HG03442 (cell line): ENCODE results near the gene MVB12A.

Experiments
- ATAC-seq: cut with Tn5 transposase; IDR thresholded peaks from one replicate; pipeline ENCODE4 v1.9.1; 2021; ENCODE audit warnings: mild to moderate bottlenecking, moderate library complexity; ENCODE audit not compliant: unreplicated experiment

MVB12A gene

DNA sequence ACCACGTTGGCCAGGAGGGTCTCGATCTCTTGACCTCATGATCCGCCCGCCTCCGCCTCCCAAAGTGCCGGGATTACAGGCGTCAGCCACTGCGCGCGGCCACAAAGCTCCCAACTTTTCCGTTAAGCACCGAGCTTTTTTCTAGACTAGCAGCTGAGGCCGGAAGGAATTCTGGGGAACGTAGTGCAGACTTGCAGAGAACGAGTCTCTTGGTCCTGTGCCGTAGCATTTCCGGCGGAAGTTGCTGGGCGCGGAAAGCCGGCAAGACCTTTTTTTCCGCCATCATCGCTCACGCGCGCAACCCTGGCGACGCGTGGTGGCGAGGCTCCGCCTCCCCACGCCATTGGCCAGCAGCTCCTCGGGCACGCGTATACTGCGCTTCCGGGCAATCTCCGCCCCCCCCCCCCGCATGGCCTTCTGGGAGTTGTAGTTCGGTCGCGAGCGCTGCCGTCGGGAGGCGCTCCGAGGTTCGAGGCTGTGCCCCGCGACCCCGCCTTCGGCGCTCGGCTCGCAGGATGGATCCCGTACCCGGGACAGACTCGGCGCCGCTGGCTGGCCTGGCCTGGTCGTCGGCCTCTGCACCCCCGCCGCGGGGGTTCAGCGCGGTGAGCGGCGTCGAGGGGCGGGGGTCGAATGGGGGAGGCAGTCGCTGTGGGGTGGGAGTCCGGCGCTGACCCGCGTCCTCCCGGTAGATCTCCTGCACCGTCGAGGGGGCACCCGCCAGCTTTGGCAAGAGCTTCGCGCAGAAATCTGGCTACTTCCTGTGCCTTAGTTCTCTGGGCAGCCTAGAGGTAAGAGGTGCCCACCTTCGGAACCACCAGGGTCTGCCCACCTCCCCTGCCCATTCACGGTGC is at the start of gene MVB12A:
Gene MVB12A, plus strand, starts transcription at position 427 of the 854 bp plus-strand sequence. Its CDS starts 89 bp downstream, at position 516.
- peak; percentile 86 for ATAC-seq

DNA sequence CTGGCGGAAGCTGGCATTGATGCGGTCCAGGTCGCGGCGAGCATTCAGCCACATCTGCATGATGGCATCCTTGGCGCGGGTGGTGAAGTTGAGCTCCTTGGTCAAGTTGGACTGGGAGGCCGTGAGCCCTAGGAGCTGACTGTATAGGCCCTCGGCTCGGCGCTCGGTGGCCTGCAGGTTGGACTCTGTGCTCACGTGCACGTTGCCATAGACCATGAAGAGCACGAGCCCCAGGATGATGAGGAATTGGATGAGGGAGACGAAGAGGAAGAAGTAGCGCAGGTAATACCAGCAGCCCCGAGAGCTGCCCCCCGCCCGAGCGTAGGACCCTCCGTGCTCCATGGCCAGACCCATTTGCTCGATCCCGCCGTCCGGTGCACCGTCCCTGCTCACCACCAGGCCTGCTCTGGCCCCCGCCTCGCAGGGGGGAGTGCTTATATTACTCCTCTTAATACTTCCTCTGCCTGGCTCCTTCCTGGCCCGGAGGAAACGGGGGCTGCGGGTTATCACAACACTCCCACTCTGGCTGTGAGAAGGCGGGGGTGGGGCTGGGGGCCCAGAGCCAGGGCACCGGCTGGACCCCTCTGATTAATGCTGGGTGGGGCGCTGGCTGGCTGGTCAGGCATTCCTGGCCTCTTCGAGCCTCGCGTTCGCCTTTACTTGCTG is 42.8 kb upstream of the MVB12A start, which contains the start of gene PLVAP:
Gene PLVAP, minus strand, starts transcription at position 408 of the 666 bp plus-strand sequence. Its CDS starts 54 bp downstream, at position 354.
- no peak for ATAC-seq

DNA sequence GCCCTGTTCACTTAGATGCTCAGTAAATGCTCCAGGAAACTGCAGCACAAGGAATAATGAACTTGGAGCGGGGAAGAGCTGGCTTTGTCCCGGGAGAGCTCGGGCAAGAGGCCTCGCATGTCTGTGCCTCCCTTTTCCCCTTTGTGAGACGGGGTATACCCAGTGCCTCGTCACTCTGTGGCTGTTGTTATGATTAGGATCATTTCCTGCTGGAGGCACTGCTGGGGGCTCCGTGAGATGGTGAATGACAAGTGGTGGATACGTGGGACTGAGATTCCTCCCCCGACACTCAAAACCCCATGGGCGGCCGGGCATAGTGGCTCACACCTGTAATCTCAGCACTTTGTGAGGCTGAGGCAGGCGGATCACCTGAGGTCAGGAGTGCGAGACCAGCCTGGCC is 41.6 kb upstream of the MVB12A start:
- ATAC-seq = no peak

DNA sequence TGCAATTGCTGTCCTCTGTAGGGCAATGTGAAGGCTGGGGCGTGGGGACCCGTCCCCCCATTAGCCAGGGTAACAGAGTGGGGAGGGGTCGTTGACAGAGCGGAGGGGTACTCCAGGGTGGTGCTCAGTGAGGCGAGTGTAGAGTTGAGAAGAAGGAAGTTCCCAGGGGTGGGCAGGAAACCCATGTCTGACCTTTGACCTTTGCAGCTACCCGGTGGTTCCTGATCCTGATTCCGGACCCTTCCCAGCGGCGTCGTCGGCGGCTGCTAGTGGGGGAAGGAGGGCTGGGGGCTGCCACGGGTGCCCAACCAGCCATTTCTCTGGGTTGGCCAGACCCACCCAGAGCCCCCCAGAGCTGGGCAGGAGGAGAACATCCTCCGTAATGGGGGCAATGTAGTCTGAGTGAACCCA is 40.6 kb upstream of the MVB12A start:
- ATAC-seq = no peak

DNA sequence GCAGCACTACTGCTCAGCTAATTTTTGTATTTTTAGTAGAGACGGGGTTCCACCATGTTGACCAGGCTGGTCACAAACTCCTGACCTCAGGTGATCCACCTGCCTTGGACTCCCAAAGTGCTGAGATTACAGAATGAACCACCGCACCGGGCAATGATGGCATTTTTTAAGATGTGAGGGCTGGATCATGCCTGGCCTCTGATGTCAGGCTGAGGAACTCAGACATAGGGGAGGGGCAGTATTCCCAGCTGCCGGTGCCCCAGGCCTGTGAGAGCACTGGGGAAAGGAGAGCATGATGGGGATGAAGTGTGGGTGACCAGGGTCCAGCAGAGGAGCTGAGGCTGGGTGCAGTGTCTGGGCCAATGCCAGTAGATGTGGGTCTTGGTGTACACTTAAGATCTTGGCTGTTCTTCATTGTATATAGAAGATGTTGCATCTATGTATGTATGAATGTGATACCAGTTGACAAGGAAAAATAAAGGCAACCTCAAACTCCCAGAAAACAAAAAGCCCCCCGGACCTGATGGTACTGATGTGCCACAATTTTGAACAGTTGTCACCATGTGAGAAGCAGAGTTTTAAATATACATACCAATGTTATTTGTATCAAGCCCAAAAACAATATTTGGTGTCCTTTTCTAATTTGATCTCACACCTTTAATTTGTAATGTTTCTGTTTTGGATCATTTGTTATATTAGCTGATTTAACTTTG is 39.3 kb upstream of the MVB12A start:
- ATAC-seq = no peak

DNA sequence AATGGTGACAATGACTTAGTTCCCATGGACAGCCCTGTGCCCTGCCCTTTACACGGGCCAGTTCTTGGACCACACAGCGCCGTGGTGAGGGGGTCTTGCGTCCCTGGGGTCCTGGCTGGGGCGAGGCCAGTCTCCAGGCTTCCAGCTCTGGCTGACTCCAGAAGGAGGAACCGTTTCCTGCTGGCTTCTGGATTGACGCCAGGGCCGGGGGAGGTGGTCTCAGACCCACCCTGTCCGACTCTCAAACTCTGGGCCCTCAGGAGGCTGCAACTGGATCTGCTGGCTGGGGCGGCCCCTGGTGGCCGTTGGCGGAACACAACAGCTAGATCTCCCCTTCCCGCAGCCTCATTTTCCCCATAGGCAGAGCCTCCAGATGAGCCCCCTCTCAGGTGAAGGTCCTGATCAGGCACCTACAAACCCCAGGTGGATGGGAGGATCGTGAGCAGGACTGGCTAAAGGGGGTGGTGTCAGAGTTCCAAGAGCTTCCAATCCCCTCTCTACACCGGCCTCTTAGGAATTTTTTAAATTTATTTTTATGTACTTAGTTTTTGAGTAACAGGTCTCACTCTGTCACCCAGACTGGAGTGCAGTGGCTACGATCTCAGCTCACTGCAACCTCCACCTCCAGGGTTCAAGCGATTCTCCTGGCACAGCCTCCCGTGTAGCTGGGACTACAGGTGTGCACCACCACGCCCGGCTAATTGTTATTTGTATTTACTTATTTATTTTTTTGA is 33.8 kb upstream of the MVB12A start:
- no peak for ATAC-seq

DNA sequence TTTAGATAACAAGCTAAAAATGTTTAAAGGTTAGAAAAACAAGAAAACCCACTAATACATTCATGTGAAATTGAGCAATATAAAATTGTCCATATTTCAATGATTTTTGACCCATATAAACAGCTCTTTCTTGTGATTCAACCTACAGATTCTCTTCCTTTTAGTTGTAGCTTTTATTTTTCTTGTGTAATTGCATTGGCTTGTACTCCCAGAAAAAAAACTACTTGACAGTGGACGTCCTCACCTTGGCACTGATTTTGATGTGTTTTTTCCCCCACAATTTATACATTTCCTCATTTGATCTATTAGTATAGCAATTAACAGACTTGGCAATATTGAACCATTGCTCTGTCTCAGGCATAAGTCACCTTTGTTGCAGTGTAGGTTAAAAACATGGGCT is 30.6 kb upstream of the MVB12A start:
- ATAC-seq = no peak

DNA sequence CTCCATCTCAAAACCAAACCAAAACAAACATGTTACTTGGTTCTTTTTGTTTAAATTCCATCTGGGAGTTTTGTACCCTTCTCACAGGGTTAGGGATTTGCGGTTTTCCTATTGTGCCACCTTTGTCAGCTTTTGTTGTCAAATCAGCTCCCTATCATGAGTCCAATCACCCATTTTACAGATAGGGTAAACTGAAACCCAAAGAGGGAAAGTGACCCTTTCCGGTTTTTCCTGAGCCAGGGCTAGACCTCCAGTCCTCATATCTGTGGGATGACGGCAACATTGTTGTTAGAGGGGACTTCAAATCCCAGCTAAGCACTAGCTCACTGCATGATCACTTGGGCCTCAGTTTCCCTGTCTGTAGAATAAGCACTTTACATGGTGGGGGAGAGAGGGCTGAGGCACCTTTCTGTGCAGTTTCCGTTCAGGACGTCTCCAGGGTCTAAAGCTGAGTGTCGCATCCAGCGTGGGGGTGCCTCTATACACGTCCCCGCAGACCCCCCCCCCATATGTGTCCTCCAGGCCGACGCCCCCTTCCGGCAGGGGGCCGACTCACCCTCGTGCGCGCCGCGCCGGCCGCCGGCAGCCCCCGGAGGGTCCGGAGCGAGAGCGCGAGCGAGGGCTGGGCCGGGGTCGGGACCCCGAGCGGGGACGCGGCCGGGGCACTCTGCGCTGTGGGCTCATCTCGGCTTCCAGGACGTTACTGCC is 29.7 kb upstream of the MVB12A start:
- ATAC-seq = no peak

DNA sequence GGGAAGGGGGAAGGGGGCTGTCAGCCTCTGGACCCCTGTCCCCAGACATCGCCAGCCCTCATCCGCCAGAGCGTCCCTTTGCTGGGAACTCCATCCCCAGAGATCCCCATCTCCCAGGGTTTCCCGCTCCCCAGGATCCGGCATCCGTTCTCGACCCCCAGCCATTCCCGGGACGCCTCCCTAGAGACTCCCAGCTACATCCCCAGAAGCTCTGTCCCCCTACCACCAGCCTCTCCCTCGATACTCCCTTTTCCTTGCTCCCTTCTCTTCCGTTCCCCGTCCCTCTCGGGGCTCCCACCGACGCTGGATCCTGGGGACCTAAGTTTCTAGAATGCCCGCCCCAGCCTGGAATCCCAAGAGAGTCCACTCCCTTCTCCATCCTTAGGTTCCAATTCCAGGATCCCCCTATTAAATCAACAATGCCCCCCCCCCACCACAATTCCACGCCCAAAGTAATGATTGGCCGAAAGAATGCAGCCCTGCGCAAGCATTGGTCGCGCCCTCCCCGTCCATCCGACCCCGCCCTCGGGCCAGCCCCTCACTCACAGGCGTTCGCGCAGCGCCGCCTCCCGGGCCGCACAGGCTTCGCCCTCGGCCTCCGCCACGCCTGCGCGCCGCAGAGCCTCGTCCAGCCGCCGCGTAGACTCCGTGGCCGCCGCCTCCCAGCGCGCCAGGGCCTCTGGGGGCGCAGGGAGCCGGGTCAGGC is 29.0 kb upstream of the MVB12A start:
- ATAC-seq = peak; percentile 93

DNA sequence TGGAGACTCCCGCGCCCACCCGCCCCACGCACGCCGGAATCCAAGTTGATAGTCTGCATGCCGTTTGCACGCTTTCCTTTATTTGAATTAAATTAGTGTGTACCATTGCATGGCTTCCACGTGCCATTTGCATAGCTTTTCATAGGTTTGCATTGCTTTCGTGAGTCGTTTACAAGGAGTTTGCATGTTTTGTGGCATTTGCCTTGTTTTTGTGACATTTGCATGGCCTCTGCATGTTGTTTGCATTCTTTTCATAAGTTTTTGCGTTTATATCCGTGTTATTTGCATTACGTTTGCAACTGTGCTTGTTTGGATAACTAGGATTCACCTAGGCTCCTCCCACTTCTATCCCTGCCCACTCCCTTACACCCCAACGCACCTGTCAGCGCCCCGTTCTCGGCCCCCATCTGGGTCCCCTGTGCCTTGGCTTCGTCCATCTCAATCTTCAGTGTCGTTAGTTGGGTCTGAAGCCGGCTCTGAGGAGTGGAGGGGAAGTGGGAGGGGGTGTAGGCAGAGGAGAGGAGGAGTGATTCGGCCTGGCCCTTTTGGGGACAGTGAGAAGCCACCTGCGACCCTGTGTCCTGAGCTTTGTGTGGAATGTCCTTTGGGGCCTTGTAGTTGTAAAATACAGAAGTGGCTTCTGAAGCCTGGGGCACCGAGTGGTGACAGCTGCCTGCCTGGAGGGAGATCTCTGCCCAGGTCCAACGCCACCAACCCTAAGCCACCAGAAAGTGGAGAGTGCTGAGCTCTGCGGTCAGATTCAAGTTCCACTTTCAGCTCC is 28.3 kb upstream of the MVB12A start:
- no peak for ATAC-seq

DNA sequence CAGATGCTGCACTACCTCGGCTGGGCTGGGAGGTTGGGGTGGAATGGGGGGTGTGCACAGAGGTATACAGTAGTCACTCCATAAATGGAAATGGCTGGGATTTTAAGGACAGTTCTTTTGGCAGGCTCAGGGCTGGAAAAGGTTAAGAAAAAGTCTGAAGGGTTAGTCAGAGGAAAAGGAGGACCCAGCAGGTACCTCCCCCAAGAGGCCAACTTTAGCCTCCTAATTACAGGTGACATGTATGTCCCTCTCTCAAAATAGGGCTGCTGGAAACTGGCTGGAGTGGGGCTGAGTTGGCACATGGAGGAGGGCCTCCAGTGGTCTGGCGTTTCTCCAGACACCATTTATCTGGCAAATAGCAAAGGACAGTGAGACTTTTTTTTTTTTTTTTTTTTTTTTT is 26.8 kb upstream of the MVB12A start:
- ATAC-seq = no peak

DNA sequence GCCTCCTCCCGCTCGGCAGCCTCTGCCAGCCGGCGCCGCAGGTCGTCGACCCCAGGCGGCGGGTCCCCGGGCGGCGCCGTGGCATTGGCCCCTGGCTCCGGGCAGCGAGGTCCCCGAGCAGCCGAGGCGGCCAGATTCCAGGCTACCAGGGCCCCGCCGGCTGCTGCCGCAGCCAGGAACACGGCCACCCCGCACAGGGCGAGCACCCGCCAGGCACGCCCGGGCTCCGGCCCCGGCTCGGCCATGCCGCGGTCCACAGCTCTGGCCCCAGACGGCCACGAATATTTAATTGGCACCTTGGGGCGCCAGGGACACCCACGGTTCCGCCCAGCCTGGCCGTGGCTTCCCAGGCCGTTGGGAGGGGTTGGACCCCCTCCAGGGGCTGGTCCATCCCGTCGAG is 25.9 kb upstream of the MVB12A start, which contains the start of gene CCDC194:
Gene CCDC194, minus strand, starts transcription at position 283 of the 400 bp plus-strand sequence. Its CDS starts 38 bp downstream, at position 245.
- ATAC-seq = no peak

DNA sequence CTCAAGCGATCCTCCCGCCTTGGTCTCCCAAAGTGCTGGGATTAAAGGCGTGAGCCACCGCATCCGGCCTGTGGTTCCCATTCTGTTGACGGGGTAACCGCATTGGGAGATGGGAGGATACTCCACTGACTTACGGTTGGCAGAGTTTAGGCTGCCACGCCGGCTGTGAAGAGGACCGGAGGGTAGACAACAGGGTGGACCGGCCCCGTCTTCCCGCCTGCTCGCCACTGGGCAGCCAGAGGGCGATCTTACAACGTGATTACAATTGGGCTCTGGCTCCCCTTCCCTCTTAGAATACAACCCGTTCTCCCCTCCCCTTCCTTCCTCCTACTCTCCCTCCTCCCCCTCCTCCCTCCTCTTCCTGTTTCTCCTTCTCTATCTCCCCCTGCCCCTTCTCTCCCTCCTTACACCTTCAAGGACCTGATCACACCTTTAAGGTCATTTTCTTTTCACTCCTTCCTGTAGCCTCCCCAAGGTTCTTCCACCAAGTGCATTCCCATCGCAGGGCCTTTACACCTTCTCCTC is 24.9 kb upstream of the MVB12A start:
- ATAC-seq = no peak

DNA sequence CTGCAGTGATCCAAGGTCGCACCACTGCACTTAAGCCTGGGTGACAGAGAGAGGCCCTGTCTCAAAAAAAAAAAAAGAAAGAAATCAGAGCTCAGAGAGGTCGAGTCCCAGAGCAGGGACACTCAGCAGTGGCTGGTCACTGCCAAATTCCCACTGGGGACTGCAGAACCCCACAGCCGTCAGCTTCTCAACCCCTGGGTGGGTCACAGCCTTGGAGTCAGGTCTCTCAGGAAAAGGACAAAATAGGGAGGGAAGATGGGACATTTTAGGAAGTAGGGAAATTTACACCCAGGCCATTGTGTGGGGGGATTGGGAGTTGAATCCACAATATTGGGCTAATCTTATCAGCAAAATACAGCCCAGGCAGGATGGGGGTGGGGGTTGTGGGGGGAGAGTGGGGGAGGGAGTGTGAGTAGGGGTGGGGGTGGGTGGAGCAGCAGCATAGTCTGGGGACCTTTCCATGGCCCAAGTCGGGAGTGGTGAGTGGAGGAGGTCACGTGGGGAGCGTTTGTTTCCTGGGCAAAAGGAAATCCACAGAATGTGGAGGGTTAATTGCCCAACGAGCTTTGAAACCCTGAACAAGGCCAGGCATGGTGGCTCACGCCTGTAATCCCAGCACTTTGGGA is 20.8 kb upstream of the MVB12A start:
- no peak for ATAC-seq

DNA sequence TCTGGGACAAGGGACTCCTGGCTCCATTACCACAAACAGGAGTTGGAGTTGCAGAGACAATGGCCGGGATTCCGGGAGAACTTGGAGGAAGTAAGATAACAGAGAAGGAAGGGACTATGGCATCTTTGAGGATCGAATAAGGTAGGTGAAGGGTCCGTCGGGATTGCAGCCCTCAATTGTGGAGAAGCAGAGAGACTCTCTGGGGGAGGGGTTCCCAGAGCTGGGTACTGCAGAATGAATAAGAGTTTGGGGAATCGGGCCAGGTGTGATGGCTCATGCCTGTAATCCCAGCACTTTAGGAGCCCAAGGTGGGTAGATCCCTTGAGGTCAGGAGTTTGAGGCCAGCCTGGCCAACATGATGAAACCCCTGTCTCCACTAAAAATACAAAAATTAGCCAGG is 18.2 kb upstream of the MVB12A start:
- no peak for ATAC-seq

DNA sequence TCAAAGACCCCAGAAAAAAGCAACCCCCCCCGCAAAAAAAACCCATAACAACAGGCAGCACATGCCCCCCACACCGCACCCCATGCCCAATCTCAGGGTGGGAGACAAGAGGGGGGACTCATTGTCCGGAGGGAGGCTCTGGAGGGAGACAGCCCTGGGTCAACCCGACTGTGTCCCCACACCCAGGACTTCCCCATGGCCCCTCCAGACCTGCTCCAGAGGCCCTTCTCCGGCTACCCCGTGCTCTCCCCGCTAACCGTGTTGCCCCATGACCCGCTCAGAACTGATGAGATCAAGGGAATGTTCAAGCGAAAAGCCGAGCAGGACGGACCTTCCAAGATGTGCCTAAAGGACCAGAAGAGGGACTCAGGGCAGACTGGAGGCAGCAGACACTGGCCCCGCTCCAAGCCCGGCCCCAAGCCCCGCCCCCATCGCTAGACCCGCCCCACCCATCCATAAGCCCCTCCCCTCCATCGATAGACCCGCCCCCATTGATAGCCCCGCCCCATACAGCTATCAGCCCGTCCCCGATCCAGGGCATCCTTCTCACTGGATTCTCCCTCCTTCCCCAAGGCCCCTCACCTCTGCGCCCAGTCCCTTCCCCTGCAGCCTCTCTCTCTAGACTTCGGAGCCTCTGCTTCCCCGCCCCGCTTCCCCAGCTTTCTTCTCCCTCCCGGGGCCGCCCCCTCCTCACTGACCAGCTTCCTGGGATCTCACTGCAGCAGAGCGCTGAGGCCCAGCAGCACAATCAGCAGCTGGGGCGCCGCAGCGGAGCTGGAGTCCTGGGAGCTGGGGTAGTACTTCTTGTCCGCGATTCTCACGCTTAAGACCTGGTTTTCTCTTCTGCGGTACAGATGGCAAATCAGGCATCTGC is 16.6 kb upstream of the MVB12A start:
- ATAC-seq = no peak

DNA sequence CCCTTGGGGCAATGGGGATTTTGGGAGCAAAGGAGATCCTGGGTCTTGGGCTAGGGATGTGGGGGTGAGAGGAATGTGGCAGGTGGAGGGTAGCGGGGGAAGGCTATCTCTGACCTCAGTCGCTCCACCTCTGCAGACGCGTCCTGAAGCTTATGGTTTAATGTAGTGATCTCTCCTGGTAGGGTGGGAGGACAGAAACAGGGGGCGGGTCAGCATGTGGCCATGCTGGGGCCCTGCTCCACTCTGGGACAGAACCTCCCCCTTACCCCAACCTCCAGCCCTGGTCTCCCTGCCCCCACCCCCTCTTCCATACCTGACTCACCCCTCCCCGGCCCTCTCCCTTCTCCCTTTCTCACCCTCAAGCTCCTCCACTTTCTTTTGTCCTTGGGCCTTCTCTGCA is 15.8 kb upstream of the MVB12A start:
- no peak for ATAC-seq
